HepG2 (cell line): ENCODE data around the gene PPP1CA. TPM values are rescaled to one million over a fixed set of nuclear protein-coding genes. Genes with fewer than 3 reads are reported as not detected.

ENCODE experiments used
- ATAC-seq: fragments of 200-7000 bp; cut with Tn5 transposase; 3 replicates; pipeline ENCODE4 v1.9.1; 2020; ENCODE audit warnings: mild to moderate bottlenecking, moderate library complexity
- BruUV-seq: library from RNA; stranded (reverse); fragments of 400-500 nt; replicated peaks from 2 replicates; lab custom pipeline; 2021; lab: Mats Ljungman, UMichigan
- CTCF ChIA-PET: fragments of 300-600 bp; formaldehyde crosslinking; extraction: SDS; loops from one replicate; lab custom pipeline; 2021; ENCODE audit warnings: low total read pairs, inconsistent platforms, low intra/inter-chr PET ratio; lab: Yijun Ruan, JAX
- POLR2A ChIA-PET: fragments of 350-600 bp; sonication (Branson Sonifier 250); formaldehyde crosslinking; loops from one replicate; lab custom pipeline; 2020; ENCODE audit warnings: antibody characterized with exemption, inconsistent platforms; lab: Yijun Ruan, JAX
- DNase-seq: peaks from one replicate; pipeline ENCODE4 v3.0.0-alpha.2; 2015; ENCODE audit warnings: low spot score
- FAIRE-seq: peaks from 3 replicates; lab custom pipeline; 2011; peaks lifted over from hg19 to GRCh38; lab: Jason Lieb, UNC
- H2AFZ ChIP-seq: one replicate; pipeline ENCODE4 v1.6.1; 2011; ENCODE audit warnings: low read length, inconsistent platforms
- H3K27ac ChIP-seq: fragments of 300-600 bp; 3 replicates; pipeline ENCODE4 v1.8.0; 2011; ENCODE audit warnings: mixed run types, mild to moderate bottlenecking, mixed read lengths, low read length, inconsistent platforms; ENCODE audit not compliant: insufficient read depth; ENCODE audit errors: extremely low read length
- H3K27me3 ChIP-seq, 2 experiments: fragments of 200-600 bp in 1 of 2; 2 replicates in 1 of 2; 3 replicates in 1 of 2; pipeline versions ENCODE4 v1.6.0 to v1.8.0; 2011; ENCODE audit warnings: low read length in 2 of 2, mild to moderate bottlenecking in 2 of 2, moderate library complexity in 2 of 2, inconsistent platforms in 1 of 2; ENCODE audit not compliant: insufficient read depth in 2 of 2, control insufficient read depth in 1 of 2
- H3K36me3 ChIP-seq, 2 experiments: fragments of 200-600 bp in 1 of 2; replicated peaks in 1 of 2; 2 replicates in 1 of 2; 3 replicates in 1 of 2; pipeline versions ENCODE4 v1.5.1 to v1.8.0; 2011; ENCODE audit warnings: low read length in 2 of 2, inconsistent platforms in 1 of 2; ENCODE audit not compliant: insufficient read depth in 2 of 2, control insufficient read depth in 1 of 2
- H3K4me1 ChIP-seq: 2 replicates; pipeline ENCODE4 v1.5.1; 2012; ENCODE audit warnings: low read length, inconsistent platforms; ENCODE audit not compliant: insufficient read depth
- H3K4me2 ChIP-seq: 2 replicates; pipeline ENCODE4 v1.6.0; 2011; ENCODE audit warnings: low read depth, low read length, inconsistent platforms
- H3K4me3 ChIP-seq, 3 experiments: fragments of 200-600 bp in 1 of 3; sonication (generic), shearing (Covaris generic) in 1 of 3; replicated peaks in 1 of 3; 2 replicates each; pipeline ENCODE4 v1.5.1; 2011 to 2016; ENCODE audit warnings: low read length in 3 of 3, inconsistent platforms in 2 of 3, low read depth in 2 of 3, mild to moderate bottlenecking in 2 of 3, control low read depth in 1 of 3, mixed read lengths in 1 of 3; ENCODE audit not compliant: insufficient read depth in 1 of 3
- H3K79me2 ChIP-seq: one replicate; pipeline ENCODE4 v1.6.1; 2011; ENCODE audit warnings: low read length, inconsistent platforms; ENCODE audit not compliant: insufficient read depth
- H3K9ac ChIP-seq: 2 replicates; pipeline ENCODE4 v1.6.0; 2011; ENCODE audit warnings: mild to moderate bottlenecking, low read depth, low read length, inconsistent platforms; ENCODE audit not compliant: insufficient read depth
- H3K9me3 ChIP-seq: 2 replicates; pipeline ENCODE4 v1.5.1; 2012; ENCODE audit warnings: mild to moderate bottlenecking, low read length
- H4K20me1 ChIP-seq: 2 replicates; pipeline ENCODE4 v1.6.0; 2011; ENCODE audit warnings: inconsistent platforms, mild to moderate bottlenecking, low read length, moderate library complexity; ENCODE audit not compliant: insufficient read depth
- AGO2 ChIP-seq: fragments of 200-400 bp; formaldehyde crosslinking; optimal IDR thresholded peaks from 2 replicates; pipeline ENCODE3; 2017; ENCODE audit warnings: mild to moderate bottlenecking, low read depth, low read length, moderate library complexity
- HNF1B ChIP-seq: sonication (generic); formaldehyde crosslinking; IDR thresholded peaks from 2 replicates; pipeline ENCODE4 v1.5.1; 2020; ENCODE audit warnings: mild to moderate bottlenecking, moderate library complexity, missing genetic modification reagents
- MED1 ChIP-seq: sonication (generic); formaldehyde crosslinking; IDR thresholded peaks from 2 replicates; pipeline ENCODE4 v1.4.0; 2020; ENCODE audit warnings: missing genetic modification reagents
- NONO ChIP-seq, 2 experiments: fragments of 450-650 bp in 1 of 2; sonication (generic) in 1 of 2; formaldehyde crosslinking in 1 of 2; IDR thresholded peaks in 1 of 2; conservative IDR thresholded peaks in 1 of 2; 2 replicates each; pipeline versions ENCODE4 v1.6.1 to v1.8.0; 2017 to 2022; ENCODE audit warnings: mild to moderate bottlenecking in 1 of 2, missing genetic modification reagents in 1 of 2, moderate library complexity in 1 of 2
- PHF5A ChIP-seq: IDR thresholded peaks from one replicate; pipeline ENCODE4 v1.6.1; 2018; ENCODE audit warnings: low read depth, missing genetic modification reagents; ENCODE audit not compliant: unreplicated experiment
- TIGD3 ChIP-seq: sonication (generic); formaldehyde crosslinking; IDR thresholded peaks from 2 replicates; pipeline ENCODE4 v1.5.1; 2020; ENCODE audit warnings: mild to moderate bottlenecking, missing genetic modification reagents, borderline replicate concordance
- USF2 ChIP-seq, 2 experiments: sonication (generic) in 1 of 2; formaldehyde crosslinking in 1 of 2; IDR thresholded peaks; 2 replicates each; pipeline versions ENCODE4 v1.5.1 to v1.6.1; 2011 to 2020; ENCODE audit warnings: borderline replicate concordance in 1 of 2, low read depth in 1 of 2, low read length in 1 of 2, mild to moderate bottlenecking in 1 of 2, missing genetic modification reagents in 1 of 2, moderate library complexity in 1 of 2
- ZNF224 ChIP-seq: sonication (generic); formaldehyde crosslinking; IDR thresholded peaks from 2 replicates; pipeline ENCODE4 v1.5.0; 2020; ENCODE audit warnings: mild to moderate bottlenecking, missing genetic modification reagents
- WGBS: methylation state at CpG from one replicate; pipeline ENCODE4 v1.1.6; 2017; ENCODE audit warnings: low lambda C conversion rate; 5-methylcytosine and 5-hydroxymethylcytosine counted together
- in situ Hi-C: cut with HindIII; loops from 2 replicates; pipeline ENCODE4 v1.10.0; 2017; ENCODE audit warnings: low pct_unique_long_range_greater_than_20kb; ENCODE audit not compliant: extremely low pct_ligation_motif_present
- intact Hi-C: fragments of 100-400 bp; cut with micrococcal nuclease; formaldehyde crosslinking; loops from one replicate; pipeline ENCODE4 v1.10.0; 2022; ENCODE audit not compliant: unreplicated experiment
- polyA plus RNA-seq, 8 experiments: library from polyadenylated mRNA; depleted of rRNA in 3 of 8; stranded (reverse) in 7 of 8; unstranded in 1 of 8; fragments of >200 nt; fragmentation: Illumina TruSeq in 4 of 8; extraction: Trizol in 4 of 8; gene quantifications; 2 replicates each; pipeline versions ENCODE4 v1.2.1 to v1.2.3, GENCODE V29; 2011 to 2016; ENCODE audit warnings: low read depth in 4 of 8, missing spikeins in 1 of 8, mixed read lengths in 1 of 8; ENCODE audit not compliant: insufficient read depth in 1 of 8
- total RNA-seq, 5 experiments: library from RNA; depleted of rRNA; stranded (reverse); fragments of >200 nt; fragmentation: Illumina TruSeq; extraction: Trizol; gene quantifications; 2 replicates each; pipeline ENCODE4 v1.2.3, GENCODE V29; 2016; ENCODE audit warnings: low read depth in 1 of 5

PPP1CA gene
- total and polyA plus RNA-seq, 2 of the 13 experiments (the other 11 are each of a cell fraction or from before 2014, with no cell fraction given): 149 to 170 TPM

GRCh38 chr11:67355023-67355793 lies 46.5 kb downstream of the PPP1CA start (continued):
- TF ChIP-seq AGO2 (peak; percentile 54), TIGD3 (CRISPR knock-in tag) (no peak), USF2 (IDR thresholded peaks at IDR 0.05; ENCODE audit: low read depth, low read length) (no peak), USF2 (CRISPR knock-in tag; IDR thresholded peaks at IDR 0.05; ENCODE audit: borderline replicate concordance) (no peak)

- FAIRE-seq (peak; percentile 97), DNase-seq (peak; percentile 97), ATAC-seq (peak; percentile 79)
- ChIA-PET POLR2A (interaction anchor here (0.6 to 9.7 kb wide), 24 partner anchors 8 to 299 kb away, joined by 3 to 365 read pairs (median 6); partner anchors contain the start of genes AIP, ANKRD13D, CLCF1 and NUDT8), CTCF (interaction anchor here (1.7 to 4.1 kb wide), 2 partner anchors 28 kb away, joined by 6 to 45 read pairs; no protein-coding TSS in a partner anchor)
- Histone ChIP-seq H4K20me1 (no peaks in the 10 kb centered on the region), H3K4me2 (peak overlapping the region; percentile 96), H3K36me3 (no peaks in the 10 kb centered on the region), H3K27me3 (no peaks in the 10 kb centered on the region), H3K79me2 (no peaks in the 10 kb centered on the region), H2AFZ (no peak overlapping the region), H3K4me3 (peak overlapping the region; percentile 68 to 90 (median 71)), H3K9me3 (no peaks in the 10 kb centered on the region), H3K27ac (peak overlapping the region; percentile 79), H3K4me1 (peaks cover 46% of the 10 kb centered on the region), H3K9ac (peak overlapping the region; percentile 72)
- BruUV-seq: TSS peak; percentile 95
- in situ Hi-C loops (loop anchor here (5.0 kb wide), 1 partner anchor 33 kb away; no protein-coding TSS in a partner anchor), intact Hi-C loops (no loop called here)
- WGBS: 0% methylated on average over 7 of the region's 8 CpGs
- peak; percentile 73 for TF ChIP-seq MED1 (CRISPR knock-in tag)
- TF ChIP-seq NONO (IDR thresholded peaks at IDR 0.05): no peak
- TF ChIP-seq NONO (CRISPR knock-in tag; conservative IDR thresholded peaks at IDR 0.05): no peak
- TF ChIP-seq PHF5A (CRISPR knock-in tag): peak; percentile 71
- TF ChIP-seq ZNF224: no peak
- peak; percentile 88 for TF ChIP-seq HNF1B (CRISPR knock-in tag)
These were observed 47.3 kb downstream of the PPP1CA start for GRCh38 chr11:67354075-67355022.
